Esophagus muscularis mucosa (tissue), 4 donors: ENCODE data around the gene PRKCQ.

Source experiments
- CTCF ChIP-seq, 3 experiments: fragments of 200-600 bp in 2 of 3; fragments of 450-650 bp in 1 of 3; sonication (generic) in 2 of 3; IDR thresholded peaks; one replicate each; pipeline ENCODE4 v1.5.1; 2017 to 2019; ENCODE audit warnings: antibody characterized with exemption in 3 of 3, mild to moderate bottlenecking in 2 of 3, moderate library complexity in 1 of 3
- EP300 ChIP-seq: sonication (generic); formaldehyde crosslinking; IDR thresholded peaks from one replicate; pipeline ENCODE4 v1.6.1; 2017; ENCODE audit warnings: antibody characterized with exemption
- POLR2A ChIP-seq: fragments of 450-650 bp; IDR thresholded peaks from one replicate; pipeline ENCODE4 v1.6.1; 2017; ENCODE audit warnings: antibody characterized with exemption, moderate library complexity, mild to moderate bottlenecking, low read depth
- POLR2AphosphoS5 ChIP-seq, 2 donors: sonication (generic); formaldehyde crosslinking; IDR thresholded peaks; one replicate each; pipeline ENCODE4 v1.6.1; 2017; ENCODE audit warnings: antibody characterized with exemption in 2 of 2

- TF ChIP-seq CTCF (IDR thresholded peaks at IDR 0.05), result no peak
- no peak for TF ChIP-seq POLR2A
- no peak for TF ChIP-seq EP300
- TF ChIP-seq POLR2AphosphoS5 (IDR thresholded peaks at IDR 0.05), result no peak
Observed at GRCh38 chr10:6487920-6488319, 92.2 kb downstream of the PRKCQ start.
